Measurements from ENCODE around the gene VWDE.

DNA sequence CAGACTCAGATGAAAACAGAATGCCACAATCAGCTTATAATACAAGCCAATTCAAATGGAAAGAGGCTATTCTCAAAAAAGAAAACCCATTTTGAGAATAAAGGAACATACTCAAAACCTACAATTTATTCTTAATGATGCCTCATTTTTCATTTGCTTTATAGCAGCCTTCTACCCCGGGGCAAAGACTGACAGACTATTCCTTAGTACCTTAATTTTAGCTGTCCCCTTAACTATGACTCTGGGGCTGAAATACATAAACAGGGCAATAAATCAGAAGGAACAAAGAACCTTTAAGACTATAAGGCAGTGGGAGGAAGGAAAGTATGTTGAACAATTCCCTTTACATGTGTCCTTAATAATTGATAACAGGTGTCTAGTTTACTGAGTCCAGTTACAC, 115.8 kb downstream of the VWDE start:
- TF ChIP-seq, protein P1, sequence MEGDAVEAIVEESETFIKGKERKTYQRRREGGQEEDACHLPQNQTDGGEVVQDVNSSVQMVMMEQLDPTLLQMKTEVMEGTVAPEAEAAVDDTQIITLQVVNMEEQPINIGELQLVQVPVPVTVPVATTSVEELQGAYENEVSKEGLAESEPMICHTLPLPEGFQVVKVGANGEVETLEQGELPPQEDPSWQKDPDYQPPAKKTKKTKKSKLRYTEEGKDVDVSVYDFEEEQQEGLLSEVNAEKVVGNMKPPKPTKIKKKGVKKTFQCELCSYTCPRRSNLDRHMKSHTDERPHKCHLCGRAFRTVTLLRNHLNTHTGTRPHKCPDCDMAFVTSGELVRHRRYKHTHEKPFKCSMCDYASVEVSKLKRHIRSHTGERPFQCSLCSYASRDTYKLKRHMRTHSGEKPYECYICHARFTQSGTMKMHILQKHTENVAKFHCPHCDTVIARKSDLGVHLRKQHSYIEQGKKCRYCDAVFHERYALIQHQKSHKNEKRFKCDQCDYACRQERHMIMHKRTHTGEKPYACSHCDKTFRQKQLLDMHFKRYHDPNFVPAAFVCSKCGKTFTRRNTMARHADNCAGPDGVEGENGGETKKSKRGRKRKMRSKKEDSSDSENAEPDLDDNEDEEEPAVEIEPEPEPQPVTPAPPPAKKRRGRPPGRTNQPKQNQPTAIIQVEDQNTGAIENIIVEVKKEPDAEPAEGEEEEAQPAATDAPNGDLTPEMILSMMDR (conservative IDR thresholded peaks at IDR 0.05) = no peak
- TF ChIP-seq ZFX (IDR thresholded peaks at IDR 0.05) = no peak
